H7 (cell line): ENCODE data around the gene SLC8A3. TPM values are rescaled to one million over a fixed set of nuclear protein-coding genes. Genes with fewer than 3 reads are reported as not detected.

ENCODE experiments used
- DNase-seq: peaks from one replicate; pipeline ENCODE4 v3.0.0; 2012
- H3K27me3 ChIP-seq: 2 replicates; pipeline ENCODE4 v1.6.0; 2011; ENCODE audit warnings: mild to moderate bottlenecking, low read length; ENCODE audit not compliant: control insufficient read depth, insufficient read depth
- H3K36me3 ChIP-seq: replicated peaks from 2 replicates; pipeline ENCODE4 v1.5.1; 2011; ENCODE audit warnings: low read length; ENCODE audit not compliant: control insufficient read depth, insufficient read depth
- H3K4me3 ChIP-seq: 2 replicates; pipeline ENCODE4 v1.5.1; 2011; ENCODE audit warnings: low read depth, mild to moderate bottlenecking, control low read depth, low read length, moderate library complexity; ENCODE audit not compliant: insufficient read depth
- total RNA-seq: library from RNA; depleted of rRNA; stranded (reverse); fragments of >200 nt; shearing (Covaris generic); gene quantifications from 2 replicates; pipeline ENCODE4 v1.2.3, GENCODE V29; 2014

The SLC8A3 gene
- total RNA-seq, 1 experiment from 2014 or later = 0.35 TPM

DNA sequence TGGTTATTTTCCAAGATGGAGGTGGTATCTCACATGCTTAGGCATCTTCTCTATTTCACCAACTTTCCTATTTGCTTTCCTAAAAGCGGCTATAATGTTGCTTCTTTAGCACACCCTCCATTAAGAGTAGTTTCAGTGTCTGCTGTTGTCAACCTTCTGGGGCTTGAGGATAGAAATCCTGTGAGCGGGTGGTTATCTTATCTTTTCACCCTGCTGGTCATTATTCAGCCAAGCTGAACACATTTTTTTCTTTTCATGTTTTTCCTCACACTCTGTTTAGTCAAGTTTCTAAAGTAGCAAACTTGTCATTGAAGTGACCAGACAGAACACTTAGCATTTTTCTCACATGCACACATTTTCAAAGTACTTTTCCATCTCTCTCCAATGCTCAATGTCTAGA lies 104.5 kb downstream of the SLC8A3 start:
- Histone ChIP-seq H3K36me3 (no peaks in the 10 kb centered on the region), H3K27me3 (no peaks in the 10 kb centered on the region), H3K4me3 (no peak overlapping the region)
- no peak for DNase-seq

DNA sequence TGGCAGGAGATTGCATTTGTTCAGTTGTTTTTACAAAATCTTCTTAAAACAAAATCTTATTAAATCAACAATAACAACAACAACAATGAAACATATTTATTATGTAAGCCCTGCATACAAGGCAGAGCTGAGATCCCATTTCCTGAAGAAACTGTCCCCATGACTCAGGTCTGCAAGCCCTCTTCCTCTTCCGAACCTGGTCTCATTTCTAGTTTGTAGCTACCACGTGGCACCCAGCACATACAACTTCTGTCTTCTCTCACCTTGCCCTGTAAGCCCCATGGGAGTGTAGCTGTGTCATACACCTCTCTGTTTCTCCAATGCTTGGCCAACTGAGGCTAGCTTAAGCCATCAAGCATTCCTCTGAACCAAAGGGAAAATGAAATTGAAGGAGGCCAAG lies 106.4 kb downstream of the SLC8A3 start:
- no peak for DNase-seq
- Histone ChIP-seq H3K4me3 (no peak overlapping the region), H3K36me3 (no peaks in the 10 kb centered on the region), H3K27me3 (no peaks in the 10 kb centered on the region)

DNA sequence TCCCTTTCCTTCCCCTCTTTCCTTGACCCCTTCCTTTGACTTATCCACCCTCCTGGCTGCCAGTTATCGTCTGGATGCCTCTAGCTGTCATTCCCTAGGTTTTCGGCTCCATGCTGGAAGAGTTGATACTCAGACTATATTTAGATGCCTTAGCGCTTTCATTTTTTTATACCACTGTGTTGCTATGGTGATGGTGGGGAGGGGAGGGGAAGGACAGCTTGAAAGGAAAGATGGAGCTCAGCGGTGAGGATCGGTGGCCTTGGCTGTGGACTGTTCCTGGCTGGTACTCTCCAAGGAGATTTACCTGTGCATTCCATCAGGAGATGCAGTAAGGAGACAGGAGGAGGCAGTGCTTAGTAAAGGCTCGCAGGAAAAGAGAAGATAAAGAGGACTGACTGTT lies 108.7 kb downstream of the SLC8A3 start:
- Histone ChIP-seq H3K27me3 (no peaks in the 10 kb centered on the region), H3K36me3 (no peaks in the 10 kb centered on the region), H3K4me3 (no peak overlapping the region)
- DNase-seq = no peak

DNA sequence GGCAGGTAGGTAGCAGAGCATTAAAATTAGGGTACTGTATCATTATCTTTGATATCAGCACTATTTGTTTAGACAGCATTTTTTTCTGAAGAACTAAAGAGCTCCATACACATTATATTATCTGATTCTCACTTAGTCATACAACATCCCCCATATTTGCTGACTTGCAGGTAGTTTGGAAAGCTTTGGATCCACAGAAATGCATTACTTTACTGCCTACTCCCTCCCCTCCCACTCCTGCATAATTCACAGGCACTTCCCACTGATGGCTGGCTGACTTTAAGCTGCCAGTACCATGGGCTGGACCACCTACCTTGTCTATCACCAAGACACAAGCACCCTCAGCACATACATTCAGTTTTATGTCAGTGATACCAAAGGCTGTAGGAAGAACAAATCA lies 110.4 kb downstream of the SLC8A3 start:
- Histone ChIP-seq H3K36me3 (no peaks in the 10 kb centered on the region), H3K4me3 (no peak overlapping the region), H3K27me3 (no peaks in the 10 kb centered on the region)
- no peak for DNase-seq

DNA sequence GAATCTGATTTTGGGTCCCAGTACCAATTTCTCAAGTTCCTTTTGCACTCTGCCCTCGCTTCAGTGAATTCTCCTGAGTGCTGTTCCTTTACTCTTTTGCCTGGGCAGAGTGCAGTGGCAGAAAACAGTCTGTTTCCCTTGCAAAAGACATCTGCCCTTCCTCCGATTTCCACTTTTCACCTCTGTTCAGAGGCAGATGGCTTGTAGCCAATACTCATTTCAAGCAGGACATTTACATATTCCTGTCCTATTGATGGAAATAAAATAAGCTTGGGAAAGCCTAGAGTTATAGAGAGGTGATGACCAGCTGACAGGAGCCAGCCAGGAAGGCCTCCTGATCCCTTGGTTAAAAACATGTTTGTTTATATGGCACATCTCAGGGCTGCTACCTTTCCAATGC lies 111.0 kb downstream of the SLC8A3 start:
- DNase-seq = no peak
- no peak overlapping the region for H3K4me3 ChIP-seq
- no peaks in the 10 kb centered on the region for H3K36me3 ChIP-seq
- no peaks in the 10 kb centered on the region for H3K27me3 ChIP-seq

DNA sequence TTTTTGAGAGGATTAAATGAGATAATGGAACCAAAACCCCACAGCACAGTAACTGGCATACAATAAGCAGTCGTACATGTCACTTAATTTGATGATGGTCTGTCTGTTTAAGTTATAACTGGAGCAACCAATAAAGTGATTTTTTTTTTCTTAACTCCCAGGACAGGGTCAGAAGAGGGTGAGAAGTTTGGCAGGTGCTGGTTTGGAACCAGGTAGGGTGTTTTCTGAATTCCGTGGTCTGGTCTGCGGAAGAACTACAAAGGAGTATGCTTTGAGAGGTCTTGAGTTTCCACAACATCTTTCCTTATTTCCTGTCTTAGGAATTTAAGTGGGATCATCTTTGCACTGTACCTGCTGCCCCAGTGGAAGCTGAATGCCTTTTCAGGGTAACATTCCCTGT lies 111.7 kb downstream of the SLC8A3 start:
- DNase-seq = no peak
- Histone ChIP-seq H3K36me3 (no peaks in the 10 kb centered on the region), H3K4me3 (no peak overlapping the region), H3K27me3 (no peaks in the 10 kb centered on the region)

DNA sequence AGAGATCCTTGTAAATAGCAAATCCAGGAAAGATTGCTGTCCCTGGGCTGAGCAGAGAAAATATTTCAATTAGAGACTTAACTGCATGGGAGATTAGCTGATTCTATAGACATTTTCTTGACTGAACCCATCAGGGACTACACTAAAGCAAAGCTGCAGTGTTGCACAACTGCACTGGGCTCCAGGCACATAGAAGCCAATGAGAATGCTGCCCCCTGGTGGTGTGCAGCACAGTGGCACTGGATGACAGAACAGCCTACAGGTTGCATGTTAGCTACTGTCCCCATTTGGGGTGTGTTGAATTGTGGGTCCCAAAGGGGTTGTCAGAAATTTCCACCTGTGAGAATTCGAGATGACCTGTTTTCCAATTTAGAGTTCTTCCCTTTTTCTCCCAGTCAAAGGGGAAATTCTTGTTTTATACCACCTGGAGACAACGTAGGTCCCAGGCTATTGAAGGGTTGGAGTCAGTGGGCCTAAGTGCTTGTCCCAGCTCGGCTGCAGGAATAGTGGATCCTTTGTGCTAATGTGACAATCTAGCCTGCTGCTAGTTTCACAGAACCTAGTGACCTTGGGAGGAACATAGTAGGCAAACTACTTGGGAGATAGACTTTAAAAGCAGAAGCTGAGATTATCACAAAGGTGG lies 114.7 kb downstream of the SLC8A3 start:
- no peaks in the 10 kb centered on the region for H3K27me3 ChIP-seq
- no peaks in the 10 kb centered on the region for H3K36me3 ChIP-seq
- no peak overlapping the region for H3K4me3 ChIP-seq
- DNase-seq = peak; percentile 74

DNA sequence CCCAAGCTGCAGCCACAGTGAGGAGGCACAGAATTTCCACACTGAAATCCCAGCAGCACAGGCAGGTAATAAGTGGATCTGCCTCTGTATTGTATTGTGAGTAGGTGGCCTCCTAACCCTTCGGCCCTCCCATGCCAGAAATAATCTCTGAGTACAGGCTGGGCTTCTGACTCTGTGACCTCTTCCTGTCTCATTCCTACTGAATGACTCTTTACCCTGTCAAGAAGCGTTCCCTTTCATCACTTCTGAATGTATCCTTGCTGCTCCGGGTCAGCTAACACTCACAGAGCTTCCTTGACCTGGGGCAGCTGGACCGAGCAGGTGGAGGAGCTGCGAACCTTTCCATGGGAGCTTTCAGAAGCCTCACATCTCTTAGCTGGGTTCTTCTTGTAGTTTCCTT lies 119.6 kb downstream of the SLC8A3 start:
- H3K27me3 ChIP-seq = no peaks in the 10 kb centered on the region
- no peaks in the 10 kb centered on the region for H3K36me3 ChIP-seq
- H3K4me3 ChIP-seq = no peak overlapping the region
- DNase-seq = no peak

DNA sequence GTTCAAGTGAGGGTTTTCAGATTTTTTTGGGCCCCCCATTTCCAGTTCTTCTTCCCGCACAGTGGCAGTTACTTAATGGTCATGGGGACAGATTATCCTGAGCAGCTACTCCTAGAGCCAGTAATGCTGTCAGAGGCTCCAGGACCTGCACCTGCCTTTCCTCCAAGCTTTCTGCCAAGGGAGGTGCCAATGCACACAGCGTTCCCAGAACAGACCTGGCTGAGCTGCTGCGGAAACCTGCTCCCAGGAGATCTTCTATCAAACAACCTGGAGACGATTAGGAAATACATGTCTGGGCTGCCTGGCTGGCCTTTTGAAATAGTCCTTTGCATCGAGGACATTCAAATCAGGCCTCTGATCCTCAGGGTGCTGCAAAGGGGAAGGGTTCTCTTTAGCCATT lies 120.9 kb downstream of the SLC8A3 start:
- DNase-seq = no peak
- H3K36me3 ChIP-seq = no peaks in the 10 kb centered on the region
- H3K27me3 ChIP-seq = no peaks in the 10 kb centered on the region
- H3K4me3 ChIP-seq = no peak overlapping the region

DNA sequence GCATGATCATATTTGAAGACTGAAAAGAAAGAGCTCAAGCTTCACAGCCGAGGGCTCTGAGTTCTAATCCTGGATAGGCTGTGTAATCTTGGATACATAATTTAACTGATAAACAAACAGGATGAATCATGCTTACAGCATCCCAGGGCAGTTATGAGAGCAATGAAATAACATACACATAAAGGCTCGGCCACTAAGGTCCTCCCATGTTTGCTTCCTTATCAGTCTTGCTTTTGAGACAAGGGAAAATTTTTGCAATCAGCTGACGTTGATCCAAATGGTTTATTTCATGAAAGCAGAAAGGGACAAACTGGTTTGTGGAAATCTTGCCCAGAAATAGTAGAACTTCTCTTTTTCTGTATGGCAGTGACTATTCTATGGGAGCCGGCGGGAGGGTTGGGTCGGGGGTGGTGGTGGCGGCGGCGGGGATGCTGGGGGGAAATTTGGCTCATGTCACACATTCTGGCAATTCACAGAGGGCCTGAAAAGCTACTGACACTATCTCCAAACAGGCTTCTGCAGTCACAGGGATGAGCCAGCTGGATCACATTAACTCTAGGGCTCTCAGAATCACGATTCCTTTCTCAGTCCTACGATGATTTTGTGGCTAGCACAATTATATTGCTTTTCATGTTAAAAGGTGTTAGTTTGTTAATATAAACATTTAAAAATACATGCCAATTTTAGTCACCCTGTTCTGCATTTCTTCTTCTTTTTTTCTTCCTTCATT lies 124.5 kb downstream of the SLC8A3 start:
- no peaks in the 10 kb centered on the region for H3K36me3 ChIP-seq
- H3K27me3 ChIP-seq = no peaks in the 10 kb centered on the region
- no peak overlapping the region for H3K4me3 ChIP-seq
- no peak for DNase-seq

DNA sequence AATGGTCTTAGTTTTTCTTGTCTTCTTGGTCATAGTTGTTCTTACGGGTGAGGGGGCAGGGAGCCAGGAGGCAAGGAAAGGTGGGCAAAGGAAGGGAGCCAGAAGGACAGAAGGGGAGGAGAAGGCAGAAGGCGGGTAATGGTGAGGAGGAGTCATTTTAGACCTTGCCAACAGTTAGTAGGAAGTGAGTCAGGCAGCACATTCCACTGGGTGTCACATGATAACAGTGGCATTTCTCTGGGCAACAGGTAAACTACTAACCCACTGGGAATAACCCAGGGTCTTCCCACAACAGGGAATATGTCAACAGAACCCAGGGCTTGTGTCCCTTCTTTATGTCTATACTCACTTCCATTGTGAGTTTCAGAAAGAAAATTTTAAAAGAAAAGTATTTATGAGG lies 127.6 kb downstream of the SLC8A3 start:
- no peaks in the 10 kb centered on the region; the same call in 1 of the 2 replicates for H3K27me3 ChIP-seq
- DNase-seq = no peak
- H3K4me3 ChIP-seq = no peak overlapping the region
- no peaks in the 10 kb centered on the region for H3K36me3 ChIP-seq

DNA sequence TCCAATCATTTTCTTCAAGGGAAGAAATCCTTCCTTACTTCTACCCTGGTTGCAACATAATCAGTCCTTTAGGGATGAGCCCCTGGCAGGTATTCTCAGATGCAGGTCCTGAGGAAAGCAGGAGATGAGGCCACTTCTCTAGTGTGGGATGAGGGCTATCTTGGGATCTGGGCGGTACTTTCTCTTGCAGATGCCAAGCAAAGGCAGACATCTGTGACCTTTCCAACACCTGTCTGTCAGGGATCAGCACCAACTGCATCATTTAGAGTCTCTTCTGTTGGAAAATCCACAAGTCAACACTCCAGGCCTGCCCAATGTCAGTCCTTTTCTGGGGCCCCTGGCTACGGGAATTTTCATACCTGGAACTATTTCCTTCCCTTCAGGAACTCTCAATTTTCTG lies 129.2 kb downstream of the SLC8A3 start:
- no peak for DNase-seq
- H3K4me3 ChIP-seq = no peak overlapping the region
- no peaks in the 10 kb centered on the region for H3K36me3 ChIP-seq
- H3K27me3 ChIP-seq = no peaks in the 10 kb centered on the region; the same call in 1 of the 2 replicates

DNA sequence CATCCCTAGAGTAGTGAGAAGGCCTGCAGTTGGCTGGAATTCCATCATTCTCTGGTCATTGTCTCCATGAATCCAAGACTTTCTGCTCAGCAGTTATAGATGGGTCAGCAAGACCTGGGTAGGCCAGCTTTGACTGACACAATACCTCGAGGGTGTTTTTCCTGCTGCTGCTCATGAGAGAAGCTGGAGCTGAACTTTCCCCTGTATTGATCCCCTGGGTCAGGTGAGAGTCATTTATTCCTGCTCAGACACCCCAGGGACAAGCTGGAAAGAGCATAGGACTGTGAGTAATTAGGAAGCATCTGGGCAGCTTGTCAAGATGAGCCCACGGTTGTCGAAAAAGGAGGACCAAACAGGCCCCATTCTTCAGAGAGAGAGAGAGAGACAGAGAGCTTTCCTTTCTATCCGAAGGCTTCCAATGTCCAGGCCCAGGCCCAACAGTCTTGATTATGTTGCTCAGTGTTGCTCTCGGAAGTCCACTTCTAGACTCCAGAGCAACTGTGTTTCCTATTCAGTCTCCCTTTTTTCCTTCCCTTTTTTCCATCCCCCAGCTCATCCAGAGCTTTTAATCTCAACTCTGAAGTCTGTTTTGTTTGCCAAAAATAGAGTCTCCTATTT lies 131.1 kb downstream of the SLC8A3 start:
- no peaks in the 10 kb centered on the region; the same call in 1 of the 2 replicates for H3K27me3 ChIP-seq

DNA sequence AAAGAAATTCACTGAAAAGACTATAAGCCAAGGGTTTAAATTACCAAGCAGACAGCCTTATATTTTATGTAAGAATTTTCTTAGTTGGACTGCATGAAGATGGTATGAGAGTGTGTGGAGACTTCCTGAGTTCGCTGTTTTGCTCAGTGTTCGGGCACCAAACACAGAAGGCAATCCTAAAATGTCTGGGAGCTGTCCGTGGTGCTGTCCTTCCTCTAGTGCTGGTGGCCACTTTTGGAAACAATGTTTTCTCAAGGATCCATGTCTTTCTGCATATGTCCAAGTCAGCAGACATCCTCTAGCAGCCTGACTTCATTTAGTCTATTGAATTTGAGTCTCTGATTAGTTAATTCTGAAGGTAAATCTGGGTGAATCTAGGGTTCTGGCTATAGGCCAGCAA lies 135.8 kb downstream of the SLC8A3 start:
- Histone ChIP-seq H3K36me3 (no peaks in the 10 kb centered on the region), H3K27me3 (no peaks in the 10 kb centered on the region), H3K4me3 (no peak overlapping the region)
- peak; percentile 48 for DNase-seq

More for the DNA sequence above, 131.1 kb downstream of the SLC8A3 start:
- no peaks in the 10 kb centered on the region for H3K36me3 ChIP-seq
- no peak for DNase-seq
- H3K4me3 ChIP-seq = no peak overlapping the region

DNA sequence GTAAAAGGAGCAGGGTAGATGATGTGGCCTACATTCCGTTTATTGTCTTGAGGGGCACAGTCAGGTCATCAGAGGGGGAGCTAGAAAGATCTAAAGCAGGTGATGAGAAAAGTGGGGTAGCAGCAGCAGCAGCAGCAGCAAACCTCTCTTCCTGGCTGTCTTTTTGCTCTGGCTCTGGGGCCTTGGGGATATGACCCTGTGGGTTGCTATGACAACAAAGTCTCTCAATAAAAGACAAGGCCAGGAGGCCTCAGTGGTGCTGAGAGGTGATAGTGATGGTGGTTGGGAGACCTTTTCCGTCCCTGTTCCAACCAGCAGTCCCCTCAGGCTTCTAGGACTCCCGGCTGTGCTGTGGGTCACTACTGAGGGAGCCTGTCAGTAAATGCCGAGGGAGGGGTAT lies 138.6 kb downstream of the SLC8A3 start:
- no peak for DNase-seq
- no peak overlapping the region for H3K4me3 ChIP-seq
- H3K27me3 ChIP-seq = peaks cover 2% of the 10 kb centered on the region
- no peaks in the 10 kb centered on the region for H3K36me3 ChIP-seq
